Measurements from ENCODE around the gene LYPD3.

The LYPD3 gene

DNA sequence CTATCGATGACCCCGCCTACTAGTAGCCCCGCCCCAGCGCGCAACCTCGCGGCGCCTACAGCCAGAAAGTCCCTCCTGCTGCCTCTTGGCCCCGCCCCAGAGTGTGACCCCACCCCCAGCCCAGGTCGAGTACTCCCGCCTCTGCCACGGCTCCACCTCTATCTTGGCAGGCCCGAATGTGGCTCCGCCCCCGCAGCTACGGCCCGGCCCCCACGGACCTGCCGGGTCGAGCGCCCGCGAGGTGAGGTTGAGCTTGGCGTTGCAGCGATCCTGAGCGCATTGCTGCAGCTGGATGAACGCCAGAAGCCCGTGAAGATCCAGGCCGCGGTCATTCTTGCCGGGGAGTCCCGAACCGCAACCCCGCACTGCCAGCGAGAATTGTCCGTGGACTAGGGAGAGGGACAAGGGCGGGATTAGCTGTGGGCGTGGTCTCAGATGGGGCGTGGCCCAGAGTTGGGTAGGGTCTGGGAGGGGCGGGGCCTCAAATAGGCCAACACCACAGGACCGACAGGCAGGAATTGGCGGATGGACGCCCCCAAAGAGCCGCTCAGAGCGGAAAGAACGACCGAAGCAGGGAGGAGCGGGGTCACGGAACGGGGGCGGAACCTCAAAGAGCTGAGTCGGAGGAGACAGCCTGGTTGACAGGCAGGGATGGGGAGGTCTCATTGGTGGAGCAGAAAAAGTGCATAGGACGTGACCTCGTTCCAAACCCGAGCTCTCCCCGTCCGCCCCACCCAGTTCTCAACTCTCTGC lies 1.9 kb downstream of the LYPD3 start:
- ChIA-PET CTCF (interaction anchor here (0.9 to 6.9 kb wide), 7 partner anchors 10 to 61 kb away, joined by 4 to 62 read pairs (median 6); no protein-coding TSS in a partner anchor), POLR2A (no interaction called here)
- peak overlapping the region; percentile 82 for H3K4me3 ChIP-seq (ENCODE audit: low read depth, low read length)
- TF ChIP-seq, protein P1, sequence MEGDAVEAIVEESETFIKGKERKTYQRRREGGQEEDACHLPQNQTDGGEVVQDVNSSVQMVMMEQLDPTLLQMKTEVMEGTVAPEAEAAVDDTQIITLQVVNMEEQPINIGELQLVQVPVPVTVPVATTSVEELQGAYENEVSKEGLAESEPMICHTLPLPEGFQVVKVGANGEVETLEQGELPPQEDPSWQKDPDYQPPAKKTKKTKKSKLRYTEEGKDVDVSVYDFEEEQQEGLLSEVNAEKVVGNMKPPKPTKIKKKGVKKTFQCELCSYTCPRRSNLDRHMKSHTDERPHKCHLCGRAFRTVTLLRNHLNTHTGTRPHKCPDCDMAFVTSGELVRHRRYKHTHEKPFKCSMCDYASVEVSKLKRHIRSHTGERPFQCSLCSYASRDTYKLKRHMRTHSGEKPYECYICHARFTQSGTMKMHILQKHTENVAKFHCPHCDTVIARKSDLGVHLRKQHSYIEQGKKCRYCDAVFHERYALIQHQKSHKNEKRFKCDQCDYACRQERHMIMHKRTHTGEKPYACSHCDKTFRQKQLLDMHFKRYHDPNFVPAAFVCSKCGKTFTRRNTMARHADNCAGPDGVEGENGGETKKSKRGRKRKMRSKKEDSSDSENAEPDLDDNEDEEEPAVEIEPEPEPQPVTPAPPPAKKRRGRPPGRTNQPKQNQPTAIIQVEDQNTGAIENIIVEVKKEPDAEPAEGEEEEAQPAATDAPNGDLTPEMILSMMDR (IDR thresholded peaks at IDR 0.05; ENCODE audit: insufficient read depth, low read length, missing control alignments), result no peak
- DNase-seq (ENCODE audit: low read depth, low spot score), result no peak

DNA sequence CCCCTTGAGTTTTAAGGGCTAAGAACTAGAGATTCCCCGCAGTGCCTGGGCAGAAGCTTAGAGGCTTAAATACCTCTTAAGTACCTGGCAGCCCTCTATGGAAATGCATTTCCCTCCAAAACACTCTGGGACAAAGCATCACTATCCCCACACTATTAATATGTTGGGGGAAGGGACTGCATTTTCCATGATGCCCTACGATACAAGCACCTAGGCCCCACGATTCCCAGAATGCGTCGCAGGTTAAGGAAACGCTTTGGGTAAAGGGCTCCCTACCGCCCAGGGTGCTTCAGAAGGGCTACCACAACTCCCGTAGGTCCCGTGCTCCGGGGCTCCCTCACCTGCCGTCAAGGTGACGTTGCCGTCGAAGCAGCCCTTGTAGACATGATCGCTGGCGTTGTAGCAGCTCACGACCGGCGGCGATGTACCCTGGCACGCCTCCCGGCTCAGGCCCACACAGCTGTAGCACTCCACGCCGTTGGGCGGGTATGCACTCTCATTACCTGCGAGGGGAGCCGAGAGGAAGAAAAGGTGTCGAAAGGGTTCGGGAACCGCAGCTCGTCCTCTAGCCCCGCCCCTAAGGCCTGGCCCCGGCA lies 2.5 kb downstream of the LYPD3 start:
- TF ChIP-seq, protein P1 (IDR thresholded peaks at IDR 0.05; ENCODE audit: insufficient read depth, low read length, missing control alignments), result no peak
- DNase-seq (ENCODE audit: low read depth, low spot score), result no peak
- H3K4me3 ChIP-seq (ENCODE audit: low read depth, low read length), result peak overlapping the region; percentile 82
- ChIA-PET CTCF (interaction anchor here (0.9 to 6.9 kb wide), 7 partner anchors 11 to 62 kb away, joined by 4 to 62 read pairs (median 6); no protein-coding TSS in a partner anchor), POLR2A (no interaction called here)

DNA sequence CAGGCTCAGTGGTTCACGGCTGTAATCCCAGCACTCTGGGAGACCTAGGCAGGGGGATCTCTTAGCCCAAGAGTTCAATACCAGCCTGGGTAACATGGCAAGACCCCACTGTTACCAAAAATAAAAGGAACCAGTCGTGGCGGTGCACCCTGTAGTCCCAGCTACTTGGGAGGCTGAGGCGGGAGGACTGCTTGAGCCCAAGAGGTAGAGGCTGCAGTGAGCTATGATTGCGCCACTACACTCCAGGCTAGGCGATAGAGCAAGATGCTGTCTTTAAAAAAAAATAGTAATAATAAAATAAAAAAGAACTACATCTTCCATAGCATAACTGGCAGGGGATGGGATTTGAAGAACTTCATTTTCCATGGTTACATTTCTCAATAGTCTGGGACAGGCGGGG lies 3.0 kb downstream of the LYPD3 start:
- ChIA-PET POLR2A (no interaction called here), CTCF (interaction anchor here (0.9 to 6.9 kb wide), 4 partner anchors 11 to 61 kb away, joined by 4 to 62 read pairs (median 11); no protein-coding TSS in a partner anchor)
- TF ChIP-seq, protein P1 (IDR thresholded peaks at IDR 0.05; ENCODE audit: insufficient read depth, low read length, missing control alignments), result no peak
- H3K4me3 ChIP-seq (ENCODE audit: low read depth, low read length), result no peak overlapping the region
- no peak for DNase-seq (ENCODE audit: low read depth, low spot score)

DNA sequence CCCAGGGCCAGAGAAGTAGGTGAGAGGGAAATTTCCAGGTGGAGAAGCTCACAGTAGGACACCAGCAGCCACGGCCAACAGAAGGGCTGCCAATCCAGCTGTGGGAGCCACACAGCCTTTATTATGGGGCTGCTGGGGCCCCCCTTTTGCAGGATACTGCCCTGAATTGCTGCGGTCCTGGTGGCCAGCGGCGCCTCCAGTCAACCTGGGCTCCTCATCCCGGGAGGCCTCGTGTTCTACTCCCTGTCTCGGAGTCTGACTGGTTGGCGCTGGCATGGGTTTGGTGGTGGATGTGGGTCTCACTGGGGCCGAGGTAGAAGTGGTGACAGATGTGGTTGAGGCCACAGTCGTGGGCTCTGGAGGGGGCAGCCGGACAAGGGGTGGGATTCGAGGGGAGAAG lies 4.1 kb downstream of the LYPD3 start:
- TF ChIP-seq, protein P1 (IDR thresholded peaks at IDR 0.05; ENCODE audit: insufficient read depth, low read length, missing control alignments), result no peak
- ChIA-PET POLR2A (no interaction called here), CTCF (interaction anchor here (0.7 to 7.0 kb wide), 2 partner anchors 13 to 58 kb away, joined by 3 to 69 read pairs; no protein-coding TSS in a partner anchor)
- no peak overlapping the region for H3K4me3 ChIP-seq (ENCODE audit: low read depth, low read length)
- no peak for DNase-seq (ENCODE audit: low read depth, low spot score)

DNA sequence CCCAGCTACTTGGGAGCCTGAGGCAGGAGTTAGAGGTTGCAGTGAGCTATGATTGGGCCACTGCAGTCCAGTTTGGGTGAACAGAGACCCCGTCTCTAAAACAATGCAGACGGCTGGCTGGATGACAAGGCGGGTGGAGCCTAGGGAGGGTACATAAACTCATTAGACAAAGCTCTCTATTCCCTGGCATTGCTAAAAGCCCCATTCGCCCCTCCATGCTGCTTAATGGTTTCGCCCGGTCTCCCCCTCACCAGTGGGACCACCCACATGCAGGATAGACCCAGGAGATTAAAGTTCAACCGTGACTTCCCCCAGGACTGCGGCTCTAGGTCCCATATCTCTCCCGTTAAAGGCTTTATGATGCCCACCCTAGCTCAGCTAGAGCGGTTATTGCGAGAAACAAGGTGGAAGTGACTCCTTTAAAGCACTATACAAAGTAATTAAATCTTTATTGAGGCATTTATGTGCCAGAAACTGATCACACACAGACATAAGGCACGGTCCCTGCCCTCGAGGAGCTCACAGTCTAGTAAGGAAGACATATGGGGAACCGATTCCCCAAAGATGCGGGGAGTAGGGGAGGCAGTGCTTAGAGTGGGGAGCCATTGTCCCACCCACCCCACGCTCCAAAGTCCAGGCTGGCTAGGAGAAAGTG lies 4.9 kb downstream of the LYPD3 start:
- TF ChIP-seq, protein P1 (IDR thresholded peaks at IDR 0.05; ENCODE audit: insufficient read depth, low read length, missing control alignments), result no peak
- no peak for DNase-seq (ENCODE audit: low read depth, low spot score)
- ChIA-PET CTCF (interaction anchor here (0.7 to 7.0 kb wide), 4 partner anchors 10 to 94 kb away, joined by 3 to 69 read pairs (median 15); no protein-coding TSS in a partner anchor), POLR2A (no interaction called here)
- H3K4me3 ChIP-seq (ENCODE audit: low read depth, low read length), result no peak overlapping the region

Measured in AG04449 (cell line).